GM19351 (cell line): Measurements from ENCODE around the gene CLRN1.
"Not testable (repeated sequence)": the region's sequence is repeated elsewhere in the genome, so short reads cannot be mapped to it uniquely, and the experiment has no call there.

Experiments
- ATAC-seq: cut with Tn5 transposase; IDR thresholded peaks from one replicate; pipeline ENCODE4 v1.9.1; 2021; ENCODE audit warnings: mild to moderate bottlenecking, moderate library complexity; ENCODE audit not compliant: unreplicated experiment

The CLRN1 gene, protein sequence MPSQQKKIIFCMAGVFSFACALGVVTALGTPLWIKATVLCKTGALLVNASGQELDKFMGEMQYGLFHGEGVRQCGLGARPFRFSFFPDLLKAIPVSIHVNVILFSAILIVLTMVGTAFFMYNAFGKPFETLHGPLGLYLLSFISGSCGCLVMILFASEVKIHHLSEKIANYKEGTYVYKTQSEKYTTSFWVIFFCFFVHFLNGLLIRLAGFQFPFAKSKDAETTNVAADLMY

DNA sequence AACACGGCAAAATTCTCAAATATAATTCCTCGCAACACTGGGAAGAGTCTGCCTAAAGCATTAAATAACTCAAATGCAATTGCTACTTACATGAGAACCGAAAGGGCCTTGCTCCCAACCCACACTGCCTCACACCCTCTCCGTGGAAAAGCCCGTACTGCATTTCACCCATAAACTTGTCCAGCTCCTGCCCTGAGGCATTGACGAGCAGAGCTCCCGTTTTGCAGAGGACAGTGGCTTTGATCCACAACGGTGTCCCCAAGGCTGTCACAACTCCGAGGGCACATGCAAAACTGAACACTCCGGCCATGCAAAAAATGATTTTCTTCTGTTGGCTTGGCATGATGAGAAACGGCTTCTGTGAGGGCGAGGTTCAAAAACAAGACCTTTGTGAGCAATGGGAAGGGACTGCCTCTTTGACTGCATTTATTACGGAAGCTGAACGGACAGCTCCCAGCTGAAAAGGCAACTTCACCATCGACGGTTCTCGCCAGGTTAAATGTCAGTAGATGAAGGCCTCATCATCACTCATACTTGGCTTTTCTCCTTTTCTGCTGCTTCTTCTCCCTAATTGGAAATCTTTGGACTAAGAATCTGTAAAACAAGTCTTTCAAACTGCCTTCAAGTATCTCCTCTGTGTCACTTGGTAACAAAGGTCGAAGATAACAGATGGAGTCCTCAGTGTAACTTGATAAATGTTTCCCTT is at the start of gene CLRN1:
Gene CLRN1 (minus strand): TSS at position 362 of the 706 bp plus-strand sequence. CDS start 19 bp downstream, at position 343.
- no peak for ATAC-seq

DNA sequence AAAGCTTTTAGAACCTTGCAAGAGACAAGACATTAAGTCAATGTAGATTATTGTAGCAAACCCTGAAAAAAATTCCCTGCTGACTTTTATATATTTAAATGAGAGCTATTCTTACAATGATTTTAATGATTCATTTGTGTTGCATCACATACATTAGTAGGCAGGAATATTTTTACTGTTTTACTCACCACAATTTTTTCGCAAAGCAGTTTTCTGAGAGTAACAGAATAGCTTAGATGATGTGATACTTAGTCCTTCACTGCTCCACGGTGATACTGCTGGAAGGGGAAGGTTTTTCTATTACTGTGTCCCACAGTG is 43.9 kb upstream of the CLRN1 start:
- ATAC-seq, result no peak

DNA sequence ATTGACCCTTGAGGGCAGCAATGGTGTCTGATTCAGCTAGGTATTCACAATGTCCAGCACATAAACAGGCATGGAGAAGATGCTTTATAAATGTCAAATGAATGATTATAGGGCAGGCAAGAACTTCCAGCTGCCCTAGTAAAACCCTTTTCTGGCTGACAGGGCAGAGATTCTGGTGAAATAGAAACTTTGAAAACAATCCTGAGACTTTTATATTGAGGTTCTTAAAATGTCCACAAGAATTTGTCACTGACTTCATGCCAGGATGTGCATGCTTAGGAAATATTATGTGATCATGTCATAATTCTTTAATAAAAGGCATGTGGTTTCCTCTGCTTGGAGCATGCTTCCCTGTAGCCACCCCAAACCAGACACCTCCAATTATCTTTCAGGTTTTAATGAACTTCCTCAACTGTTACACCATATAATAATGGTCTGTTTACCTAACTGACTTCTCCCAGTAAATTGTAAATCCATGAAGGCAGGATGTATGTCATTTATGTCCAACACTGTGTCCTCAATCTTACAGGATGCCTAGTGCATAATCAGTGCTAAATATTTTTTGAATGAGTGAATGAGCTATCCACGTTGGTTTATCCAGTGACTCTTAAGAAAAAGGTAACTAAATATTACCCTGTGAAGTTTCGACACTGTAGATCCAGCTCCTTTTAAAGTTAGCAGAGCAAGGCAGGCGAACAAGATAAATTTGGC is 43.4 kb upstream of the CLRN1 start:
- no peak for ATAC-seq

DNA sequence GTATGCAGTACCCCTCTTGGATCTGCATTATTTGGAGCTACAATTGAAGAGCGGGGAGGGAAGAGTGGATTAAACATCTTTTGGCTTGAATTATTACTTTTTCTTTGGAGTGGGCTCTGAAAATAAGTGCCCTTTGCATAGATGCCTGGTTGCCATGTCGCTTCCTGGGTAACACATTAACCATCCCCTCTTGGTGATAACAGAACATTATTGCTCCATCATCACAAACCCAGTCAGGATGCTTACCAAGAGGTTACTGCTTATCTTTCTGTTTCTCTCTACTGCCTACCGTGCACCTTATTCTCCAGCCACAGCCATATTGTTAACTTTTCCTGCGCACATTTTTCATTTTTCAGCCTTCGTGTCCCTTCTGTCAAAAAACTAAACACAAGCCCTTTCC is 42.7 kb upstream of the CLRN1 start:
- ATAC-seq, result no peak

DNA sequence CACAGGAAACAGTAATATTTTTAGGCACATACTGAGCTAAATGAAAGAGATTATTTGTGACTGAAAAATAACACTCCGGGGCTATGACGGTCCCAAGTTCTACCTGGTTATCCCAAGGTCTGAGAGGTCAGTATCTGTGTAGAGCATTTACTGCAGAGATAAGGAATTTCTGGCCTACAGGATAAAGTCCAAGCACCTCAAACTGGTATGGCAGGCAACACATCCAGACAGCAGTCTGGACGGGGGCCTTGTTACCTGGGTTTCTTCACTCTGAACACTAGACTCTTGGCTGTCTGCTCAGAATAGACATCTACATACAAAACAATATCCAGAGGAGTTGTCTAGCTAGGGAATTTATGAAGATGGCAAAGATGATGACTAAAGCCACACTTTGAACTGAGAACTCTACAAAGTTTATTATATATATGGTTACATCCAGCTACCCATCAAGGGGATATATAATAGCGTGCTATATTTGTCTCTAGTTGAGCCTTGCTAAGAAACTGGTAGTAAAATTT is 42.0 kb upstream of the CLRN1 start:
- no peak for ATAC-seq

DNA sequence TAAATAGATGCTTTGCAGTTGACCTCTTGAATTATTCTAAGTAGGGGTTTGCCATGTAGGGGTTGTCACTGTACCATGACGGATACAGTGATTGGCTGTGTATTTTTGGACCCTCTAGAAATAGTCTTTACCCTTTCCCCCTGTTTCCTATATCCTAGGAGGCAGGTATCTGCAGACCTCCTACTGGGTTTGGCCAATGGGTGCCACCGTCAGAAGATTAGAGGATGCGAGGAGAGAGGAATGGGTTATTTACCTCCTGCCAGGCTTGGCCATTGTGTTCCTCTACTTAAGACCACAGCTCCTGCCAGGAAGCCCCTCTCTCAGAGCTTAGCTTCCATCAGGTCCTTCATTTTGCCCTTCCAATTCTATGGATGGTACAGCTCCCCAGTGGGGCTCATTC is 40.2 kb upstream of the CLRN1 start:
- no peak for ATAC-seq

DNA sequence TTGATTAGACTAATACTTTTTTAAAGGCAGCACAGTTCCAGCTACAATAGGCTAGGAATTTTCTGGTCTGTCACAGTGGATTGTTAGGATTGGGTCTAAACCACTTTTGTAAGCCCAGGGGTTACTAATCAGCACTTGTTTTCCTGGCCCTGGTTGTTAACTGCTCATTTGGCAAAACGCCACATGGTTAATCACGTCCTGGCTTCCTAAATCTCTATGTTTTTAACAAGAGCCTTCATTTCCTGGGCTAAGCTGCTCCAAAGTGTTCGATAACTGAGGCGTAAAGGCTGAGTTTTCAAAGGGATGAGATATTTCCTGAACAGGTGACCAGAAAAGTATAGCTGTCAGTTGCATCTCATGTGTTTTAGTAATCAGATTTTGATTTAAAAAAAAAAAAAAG is 38.9 kb upstream of the CLRN1 start:
- ATAC-seq, result no peak

DNA sequence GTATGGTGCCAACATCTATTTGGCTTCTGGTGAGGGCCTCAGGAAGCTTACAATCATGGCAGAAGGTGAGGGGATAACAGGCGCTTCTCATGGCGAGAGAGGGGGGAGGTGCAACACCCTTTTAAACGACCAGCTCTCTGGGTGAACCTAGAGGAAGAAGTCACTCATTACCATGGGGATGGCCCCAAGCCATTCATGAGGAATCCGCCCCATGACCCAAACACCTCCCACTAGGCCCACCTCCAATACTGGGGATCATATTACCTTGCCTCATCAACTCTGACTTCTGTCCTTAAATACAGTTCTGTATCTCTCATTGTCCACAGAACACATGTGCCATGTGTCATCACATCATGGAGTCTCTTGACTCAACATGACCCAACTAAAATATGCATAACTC is 37.5 kb upstream of the CLRN1 start:
- no peak for ATAC-seq

DNA sequence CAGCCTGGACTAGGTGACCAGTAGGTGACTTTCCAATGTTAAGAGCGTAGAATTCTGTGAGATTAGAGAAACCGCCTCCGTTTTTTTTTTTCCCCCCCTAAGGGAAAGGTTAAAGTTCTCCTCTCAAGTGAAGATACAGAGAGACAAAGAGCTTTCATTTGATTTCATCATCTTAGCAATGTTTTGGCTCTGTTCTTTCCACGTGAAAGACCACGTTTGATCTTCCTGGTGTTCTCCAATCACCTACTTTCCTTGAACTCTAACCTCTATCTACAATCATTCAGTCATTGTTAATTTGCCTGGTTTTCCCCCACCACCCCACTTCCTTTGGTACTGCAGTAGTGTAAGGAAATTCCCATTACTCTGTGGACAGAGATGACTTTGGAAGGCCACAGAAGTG is 36.9 kb upstream of the CLRN1 start:
- ATAC-seq, result no peak

DNA sequence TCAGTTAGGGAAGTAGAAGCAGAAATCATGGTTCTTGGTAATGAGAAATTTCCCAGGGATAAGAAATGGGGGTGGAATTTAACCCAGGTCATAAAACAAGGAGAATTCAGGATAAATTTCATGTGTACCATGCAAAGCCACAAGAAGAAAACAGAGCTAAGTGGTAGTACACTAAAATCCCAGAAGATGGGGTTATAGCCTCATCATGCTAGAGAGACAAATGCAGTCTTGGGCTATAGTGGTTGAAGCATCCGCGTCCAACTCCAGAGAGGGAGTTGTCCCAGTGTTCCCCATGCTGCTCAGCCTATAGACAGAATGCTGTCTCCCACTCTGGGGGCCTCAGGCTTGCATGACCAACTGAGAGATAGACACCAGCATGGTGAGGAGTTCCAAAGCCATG is 36.2 kb upstream of the CLRN1 start:
- no peak for ATAC-seq

DNA sequence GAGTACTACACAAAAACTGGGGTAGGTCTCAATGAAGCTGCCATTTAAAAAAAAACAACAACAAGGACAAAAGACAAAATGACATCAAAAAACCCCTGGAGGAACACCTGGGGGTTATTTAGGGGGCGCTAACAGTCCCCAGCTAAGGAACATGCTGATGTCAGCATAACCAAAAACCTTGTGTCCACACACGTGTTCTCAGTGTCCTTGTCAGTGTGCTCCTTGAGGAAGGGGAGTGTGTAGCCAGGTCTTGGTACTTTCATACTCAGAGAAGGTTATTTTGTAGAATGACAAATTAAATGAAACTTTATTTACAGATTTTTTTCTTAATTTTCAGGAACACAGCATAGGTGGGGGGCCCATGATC is 31.2 kb upstream of the CLRN1 start:
- no peak for ATAC-seq

DNA sequence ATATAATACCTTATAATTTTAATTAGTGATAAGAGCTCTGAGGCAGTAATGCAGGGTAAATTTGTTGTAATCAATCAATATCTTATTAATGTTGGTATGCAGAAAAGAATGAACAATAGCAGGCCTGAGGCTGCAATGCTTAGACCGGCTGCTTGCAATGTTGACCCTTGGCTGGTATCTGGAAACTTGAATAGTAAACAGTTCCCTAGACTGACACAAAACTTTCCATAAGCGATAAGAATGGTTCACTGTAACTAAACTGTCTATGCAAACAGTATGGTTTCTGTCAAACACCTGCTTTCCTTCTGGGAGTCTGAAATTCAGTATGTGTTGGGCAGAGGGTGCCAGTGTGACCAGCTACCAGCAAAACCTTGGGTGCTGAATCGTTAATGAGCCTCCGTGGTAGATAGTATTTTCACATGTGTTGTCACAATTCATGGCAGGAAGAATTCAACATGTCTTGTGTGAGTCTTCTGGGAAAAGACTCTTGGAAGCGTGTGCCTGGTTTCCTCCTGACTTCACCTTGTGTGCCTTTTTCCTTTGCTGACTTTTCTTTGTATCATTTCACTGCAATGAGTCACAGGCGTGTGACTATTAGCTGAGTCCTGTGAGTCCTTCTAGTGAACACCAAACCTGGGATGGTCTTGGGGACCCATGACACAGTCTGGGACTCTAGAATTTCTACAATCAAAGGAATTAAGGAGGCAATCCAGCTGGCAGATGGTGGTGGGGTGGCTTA is 30.7 kb upstream of the CLRN1 start:
- no peak for ATAC-seq

DNA sequence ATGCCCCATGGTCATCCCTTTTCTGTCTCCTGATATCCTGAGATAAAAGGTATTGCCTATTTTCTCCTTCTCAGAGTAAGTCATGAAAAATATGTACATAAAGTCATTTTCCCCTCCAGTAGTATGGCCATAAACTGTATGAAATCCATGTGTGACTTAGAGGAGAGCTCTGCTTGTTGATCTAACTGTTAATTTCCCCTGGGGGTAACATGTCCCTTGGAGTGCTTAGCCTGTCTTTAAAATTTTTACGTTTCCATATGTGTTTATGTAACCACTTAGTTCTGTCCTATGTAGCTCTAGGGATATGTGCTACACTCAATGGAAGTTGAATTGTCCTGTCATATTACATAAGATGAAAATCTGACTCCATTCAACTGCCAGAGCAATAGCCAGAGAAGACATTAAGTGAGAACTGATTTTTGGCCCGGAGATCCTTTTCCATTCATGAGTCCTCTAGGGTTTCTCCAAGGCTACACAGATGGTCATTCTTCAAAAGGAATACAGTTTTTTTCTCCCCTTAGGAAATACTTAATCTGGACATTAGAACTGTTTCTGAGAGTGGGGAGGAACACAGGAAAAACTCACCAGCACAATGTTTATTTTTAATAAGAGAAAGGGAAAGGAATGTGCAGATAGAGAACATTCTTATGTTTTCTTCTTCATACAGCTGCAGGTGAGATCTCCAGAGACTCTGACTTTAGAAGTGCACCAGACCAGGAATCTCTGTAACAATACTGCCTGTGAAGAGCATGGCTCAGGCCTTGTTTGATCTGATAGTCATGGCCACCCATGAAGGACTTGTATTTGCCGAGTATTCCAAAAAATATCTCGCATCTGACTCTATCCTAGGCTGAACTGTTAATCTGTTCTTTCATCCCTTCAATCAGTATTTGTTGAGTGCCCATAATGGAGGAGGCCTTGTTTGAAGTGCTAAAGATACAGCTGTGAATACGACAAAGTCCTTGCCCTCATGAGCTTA is 29.8 kb upstream of the CLRN1 start:
- no peak for ATAC-seq

DNA sequence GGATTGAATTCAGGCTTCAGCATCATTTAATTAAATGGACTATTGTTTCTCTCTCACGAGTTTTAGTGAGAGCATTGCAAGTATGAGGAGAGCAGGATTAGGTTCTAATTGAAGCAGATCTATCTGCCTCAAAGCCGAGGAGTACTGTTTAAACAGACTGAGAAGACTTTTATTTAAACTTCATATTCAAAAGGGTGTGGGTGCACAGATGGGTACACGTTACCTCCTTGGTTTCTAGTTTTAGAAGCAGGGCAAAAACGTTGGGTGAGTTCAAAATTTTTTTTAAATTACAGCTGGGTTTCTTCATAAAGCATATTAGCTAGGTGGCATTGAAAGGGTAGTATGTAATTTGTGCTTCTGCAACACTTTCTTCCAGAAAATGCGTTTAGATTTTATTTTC is 26.5 kb upstream of the CLRN1 start:
- ATAC-seq, result no peak

DNA sequence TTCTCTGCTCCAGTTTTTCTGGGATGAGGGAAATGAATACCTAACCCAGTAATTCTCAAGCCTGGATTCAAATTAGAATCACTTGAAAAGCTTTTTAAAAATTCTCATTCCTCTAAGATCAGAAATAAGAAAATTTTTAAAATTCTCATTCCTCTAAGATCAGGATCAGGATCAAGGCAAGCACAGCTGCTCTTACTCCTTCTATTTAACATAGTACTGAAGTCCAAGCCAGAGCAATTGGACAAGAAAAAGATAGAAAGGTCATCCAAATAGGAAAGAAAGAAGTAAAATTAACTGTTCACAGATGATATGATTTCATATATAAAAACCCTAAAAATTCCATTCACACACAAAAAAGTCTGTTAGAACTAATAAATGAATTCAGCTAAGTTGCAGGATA is 24.2 kb upstream of the CLRN1 start:
- ATAC-seq, result no peak

DNA sequence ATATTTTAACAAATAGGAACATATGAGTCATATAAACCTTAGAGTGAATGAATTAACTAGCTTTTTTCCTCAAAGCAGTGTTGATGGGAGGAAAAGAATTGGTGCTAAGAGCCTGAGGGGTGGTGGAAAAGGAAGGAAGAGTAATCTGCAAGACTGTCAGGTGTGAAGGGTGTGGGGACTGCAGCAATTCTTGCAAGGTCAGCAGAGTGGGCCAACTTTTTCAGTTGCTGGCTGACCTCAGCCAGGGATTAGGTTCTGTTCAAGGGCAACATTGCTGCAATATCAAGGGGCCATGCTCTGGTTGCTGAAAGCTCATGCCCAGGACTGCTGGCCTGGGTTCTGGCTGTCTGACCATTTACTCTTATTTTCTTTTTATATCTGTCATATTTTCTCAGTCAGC is 23.0 kb upstream of the CLRN1 start:
- no peak for ATAC-seq

DNA sequence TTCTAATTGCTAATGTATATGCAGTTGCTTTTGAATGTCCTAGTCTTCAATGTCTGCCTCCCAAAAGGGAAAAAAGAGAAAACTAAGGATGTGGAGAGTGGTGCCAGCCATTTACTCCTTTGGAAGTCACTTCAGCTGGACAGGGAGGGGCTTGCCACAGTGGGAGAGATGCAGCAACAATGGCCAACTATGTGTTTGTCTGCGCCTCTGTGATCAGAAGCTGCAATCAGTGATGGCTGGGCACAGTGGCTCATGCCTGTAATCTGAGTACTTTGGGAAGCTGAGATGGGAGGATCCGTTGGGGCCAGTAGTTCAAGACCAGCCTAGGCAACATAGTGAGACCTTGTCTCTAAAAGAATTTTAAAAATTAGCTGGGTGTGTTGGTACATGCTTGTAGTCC is 16.7 kb upstream of the CLRN1 start:
- no peak for ATAC-seq

DNA sequence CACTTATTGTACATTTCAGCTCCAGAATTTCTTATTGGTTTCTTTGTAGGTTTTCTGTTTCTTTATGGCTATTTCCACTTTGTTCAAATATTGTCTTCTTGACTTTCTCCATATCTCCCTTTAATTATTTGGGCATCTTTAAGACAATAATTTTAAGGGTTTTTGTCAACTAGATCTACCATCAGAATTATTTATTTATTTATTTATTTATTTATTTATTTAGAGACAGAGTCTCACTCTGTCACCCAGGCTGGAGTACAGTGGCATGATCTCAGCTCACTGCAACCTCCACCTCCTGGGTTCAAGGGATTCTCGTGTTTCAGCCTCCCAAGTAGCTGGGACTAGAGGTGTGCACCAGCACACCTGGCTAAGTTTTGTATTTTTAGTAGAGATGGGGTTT is 15.9 kb upstream of the CLRN1 start:
- not testable (repeated sequence) for ATAC-seq

DNA sequence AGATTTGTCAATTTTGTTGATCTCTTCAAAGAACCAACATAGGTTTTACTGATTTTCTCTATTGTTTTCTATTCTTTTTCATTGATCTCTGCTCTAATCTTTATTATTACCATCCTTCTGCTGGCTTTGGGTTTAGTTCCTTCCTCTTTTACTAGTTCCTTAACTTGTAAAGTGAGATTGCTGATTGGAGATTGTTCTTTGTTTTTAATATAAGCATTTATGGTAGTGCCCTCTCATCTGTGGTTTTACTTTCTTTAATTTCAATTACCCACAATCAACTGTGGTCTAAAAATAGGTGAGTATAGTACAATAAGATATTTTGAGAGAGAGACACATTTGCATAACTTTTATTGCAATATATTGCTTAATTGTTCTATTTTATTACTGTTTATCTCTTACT is 13.2 kb upstream of the CLRN1 start:
- ATAC-seq, result no peak

DNA sequence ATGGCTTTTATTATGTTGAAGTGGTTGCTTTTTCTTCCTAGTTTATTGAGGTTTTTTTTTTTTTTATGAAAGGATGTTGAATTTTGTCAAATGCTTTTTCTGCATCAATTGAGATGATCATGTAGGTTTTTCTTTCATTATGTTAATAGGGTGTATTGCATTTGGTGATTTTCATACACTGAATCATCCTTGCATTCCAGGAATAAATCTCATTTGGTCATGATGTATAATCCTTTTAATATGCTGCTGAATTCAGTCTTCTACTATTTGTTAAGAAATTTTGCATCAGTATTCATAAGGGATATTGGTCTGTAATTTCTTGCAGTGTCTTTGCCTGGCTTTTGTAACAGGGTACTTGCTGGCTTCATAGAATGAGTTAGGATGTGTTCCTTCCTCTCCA is 11.5 kb upstream of the CLRN1 start:
- ATAC-seq, result no peak
